GM15510 (cell line): ENCODE measurements around the gene ABCA9.

Experiments
- POLR2A ChIP-seq: IDR thresholded peaks from 3 replicates; pipeline ENCODE4 v1.6.1; 2011; ENCODE audit warnings: borderline replicate concordance; ENCODE audit not compliant: insufficient read length; ENCODE audit errors: extremely low read depth

ABCA9 gene

GRCh38 chr17:69066482-69066881, 5.8 kb upstream of the ABCA9 start:
- TF ChIP-seq POLR2A, result no peak

- no peak for TF ChIP-seq POLR2A
Measured at GRCh38 chr17:69065113-69065512, 4.4 kb upstream of the ABCA9 start.

- TF ChIP-seq POLR2A, result no peak
Measured at GRCh38 chr17:69064476-69064875, 3.7 kb upstream of the ABCA9 start.

GRCh38 chr17:69064001-69064400, 3.3 kb upstream of the ABCA9 start:
- no peak for TF ChIP-seq POLR2A

GRCh38 chr17:69062860-69063581, 2.3 kb upstream of the ABCA9 start:
- no peak for TF ChIP-seq POLR2A

- TF ChIP-seq POLR2A, result no peak
Measured at GRCh38 chr17:69061721-69062556, 1.2 kb upstream of the ABCA9 start.

GRCh38 chr17:69059458-69060175, 1.1 kb downstream of the ABCA9 start:
- TF ChIP-seq POLR2A, result no peak

- TF ChIP-seq POLR2A, result no peak
Measured at GRCh38 chr17:69058165-69058564, 2.6 kb downstream of the ABCA9 start.

- no peak for TF ChIP-seq POLR2A
Measured at GRCh38 chr17:69057280-69057679, 3.4 kb downstream of the ABCA9 start.

- TF ChIP-seq POLR2A, result no peak
Measured at GRCh38 chr17:69056179-69056823, 4.4 kb downstream of the ABCA9 start.

GRCh38 chr17:69055334-69055733, 5.4 kb downstream of the ABCA9 start:
- no peak for TF ChIP-seq POLR2A

GRCh38 chr17:69050999-69051775, 9.5 kb downstream of the ABCA9 start:
- TF ChIP-seq POLR2A, result no peak

- TF ChIP-seq POLR2A, result no peak
Measured at GRCh38 chr17:69048634-69049033, 12.1 kb downstream of the ABCA9 start.
